Measurements from ENCODE around the gene SDK1.

- TF ChIP-seq, protein P1, sequence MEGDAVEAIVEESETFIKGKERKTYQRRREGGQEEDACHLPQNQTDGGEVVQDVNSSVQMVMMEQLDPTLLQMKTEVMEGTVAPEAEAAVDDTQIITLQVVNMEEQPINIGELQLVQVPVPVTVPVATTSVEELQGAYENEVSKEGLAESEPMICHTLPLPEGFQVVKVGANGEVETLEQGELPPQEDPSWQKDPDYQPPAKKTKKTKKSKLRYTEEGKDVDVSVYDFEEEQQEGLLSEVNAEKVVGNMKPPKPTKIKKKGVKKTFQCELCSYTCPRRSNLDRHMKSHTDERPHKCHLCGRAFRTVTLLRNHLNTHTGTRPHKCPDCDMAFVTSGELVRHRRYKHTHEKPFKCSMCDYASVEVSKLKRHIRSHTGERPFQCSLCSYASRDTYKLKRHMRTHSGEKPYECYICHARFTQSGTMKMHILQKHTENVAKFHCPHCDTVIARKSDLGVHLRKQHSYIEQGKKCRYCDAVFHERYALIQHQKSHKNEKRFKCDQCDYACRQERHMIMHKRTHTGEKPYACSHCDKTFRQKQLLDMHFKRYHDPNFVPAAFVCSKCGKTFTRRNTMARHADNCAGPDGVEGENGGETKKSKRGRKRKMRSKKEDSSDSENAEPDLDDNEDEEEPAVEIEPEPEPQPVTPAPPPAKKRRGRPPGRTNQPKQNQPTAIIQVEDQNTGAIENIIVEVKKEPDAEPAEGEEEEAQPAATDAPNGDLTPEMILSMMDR (conservative IDR thresholded peaks at IDR 0.05): no peak
- no peak for TF ChIP-seq ZFX (IDR thresholded peaks at IDR 0.05)
These were observed 641.2 kb downstream of the SDK1 start for GRCh38 chr7:3942276-3942675.
